Activated naive CD8-positive, alpha-beta T cell treated with anti-CD3 and anti-CD28 coated beads for 36 hours (primary cell): ENCODE data around the gene ENC1. TPM values are rescaled to one million over a fixed set of nuclear protein-coding genes. Genes with fewer than 3 reads are reported as not detected.
"Not testable (repeated sequence)": the region's sequence is repeated elsewhere in the genome, so short reads cannot be mapped to it uniquely, and the experiment has no call there.

Source experiments
- DNase-seq: peaks from one replicate; pipeline ENCODE4 v3.0.0; 2021
- H3K27ac Mint-ChIP-seq: one replicate; pipeline ENCODE4 v1.8.0; 2022; ENCODE audit warnings: mild to moderate bottlenecking, moderate library complexity, mixed read lengths
- H3K27me3 Mint-ChIP-seq: one replicate; pipeline ENCODE4 v1.8.0; 2022; ENCODE audit warnings: mild to moderate bottlenecking, mixed read lengths
- H3K36me3 Mint-ChIP-seq: one replicate; pipeline ENCODE4 v1.8.0; 2021; ENCODE audit warnings: mild to moderate bottlenecking, mixed read lengths
- H3K4me1 Mint-ChIP-seq: one replicate; pipeline ENCODE4 v1.8.0; 2021; ENCODE audit warnings: mixed read lengths
- H3K4me3 Mint-ChIP-seq: one replicate; pipeline ENCODE4 v1.8.0; 2022; ENCODE audit warnings: mild to moderate bottlenecking, moderate library complexity, mixed read lengths
- H3K9me3 Mint-ChIP-seq: one replicate; pipeline ENCODE4 v1.8.0; 2022; ENCODE audit warnings: mixed read lengths
- total RNA-seq, 2 experiments: library from RNA; stranded (reverse); gene quantifications; one replicate each; pipeline ENCODE4 v1.2.3, GENCODE V29; 2021

Gene ENC1, protein sequence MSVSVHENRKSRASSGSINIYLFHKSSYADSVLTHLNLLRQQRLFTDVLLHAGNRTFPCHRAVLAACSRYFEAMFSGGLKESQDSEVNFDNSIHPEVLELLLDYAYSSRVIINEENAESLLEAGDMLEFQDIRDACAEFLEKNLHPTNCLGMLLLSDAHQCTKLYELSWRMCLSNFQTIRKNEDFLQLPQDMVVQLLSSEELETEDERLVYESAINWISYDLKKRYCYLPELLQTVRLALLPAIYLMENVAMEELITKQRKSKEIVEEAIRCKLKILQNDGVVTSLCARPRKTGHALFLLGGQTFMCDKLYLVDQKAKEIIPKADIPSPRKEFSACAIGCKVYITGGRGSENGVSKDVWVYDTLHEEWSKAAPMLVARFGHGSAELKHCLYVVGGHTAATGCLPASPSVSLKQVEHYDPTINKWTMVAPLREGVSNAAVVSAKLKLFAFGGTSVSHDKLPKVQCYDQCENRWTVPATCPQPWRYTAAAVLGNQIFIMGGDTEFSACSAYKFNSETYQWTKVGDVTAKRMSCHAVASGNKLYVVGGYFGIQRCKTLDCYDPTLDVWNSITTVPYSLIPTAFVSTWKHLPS
- under 1 TPM; 0.52 to 0.60 TPM for total RNA-seq

DNA sequence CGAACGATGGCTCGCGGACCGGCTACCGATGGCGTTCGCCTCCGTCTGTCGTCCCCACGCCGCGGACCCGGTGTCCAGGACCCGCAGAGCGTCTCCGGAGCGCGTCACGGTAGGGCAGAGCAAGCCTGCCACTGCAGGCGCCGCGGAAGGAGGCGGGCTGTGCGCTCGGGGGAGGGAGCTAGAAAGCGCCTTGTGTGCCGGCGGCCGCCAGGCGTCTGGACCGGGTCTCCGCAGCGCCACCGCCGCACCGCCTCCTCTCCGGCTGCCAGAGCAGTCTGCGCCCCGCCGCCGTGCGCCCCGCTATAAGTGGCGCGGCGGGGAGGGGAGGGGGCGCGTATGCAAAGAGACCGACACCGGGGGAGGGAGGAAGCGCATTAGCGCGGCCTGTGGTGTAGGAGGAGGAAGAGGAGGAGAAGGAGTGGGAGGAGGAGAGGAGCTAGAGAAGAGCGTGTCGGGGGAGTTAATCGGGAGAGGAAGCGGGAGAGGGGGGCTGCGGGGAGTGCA lies at the start of gene ENC1:
ENC1 (minus strand) TSS at position 279 of the 504 bp plus-strand sequence. CDS start 4,243 bp downstream, outside the sequence.
- Mint-ChIP-seq H3K27me3 (peaks cover 69% of the 10 kb centered on the region), H3K4me3 (peak within 1 kb of the TSS; percentile 83), H3K9me3 (no peaks in the 10 kb centered on the region), H3K4me1 (peaks cover 26% of the 10 kb centered on the region), H3K36me3 (no peaks in the 10 kb centered on the region), H3K27ac (no peak within 1 kb of the TSS)
- DNase-seq = peak; percentile 82

DNA sequence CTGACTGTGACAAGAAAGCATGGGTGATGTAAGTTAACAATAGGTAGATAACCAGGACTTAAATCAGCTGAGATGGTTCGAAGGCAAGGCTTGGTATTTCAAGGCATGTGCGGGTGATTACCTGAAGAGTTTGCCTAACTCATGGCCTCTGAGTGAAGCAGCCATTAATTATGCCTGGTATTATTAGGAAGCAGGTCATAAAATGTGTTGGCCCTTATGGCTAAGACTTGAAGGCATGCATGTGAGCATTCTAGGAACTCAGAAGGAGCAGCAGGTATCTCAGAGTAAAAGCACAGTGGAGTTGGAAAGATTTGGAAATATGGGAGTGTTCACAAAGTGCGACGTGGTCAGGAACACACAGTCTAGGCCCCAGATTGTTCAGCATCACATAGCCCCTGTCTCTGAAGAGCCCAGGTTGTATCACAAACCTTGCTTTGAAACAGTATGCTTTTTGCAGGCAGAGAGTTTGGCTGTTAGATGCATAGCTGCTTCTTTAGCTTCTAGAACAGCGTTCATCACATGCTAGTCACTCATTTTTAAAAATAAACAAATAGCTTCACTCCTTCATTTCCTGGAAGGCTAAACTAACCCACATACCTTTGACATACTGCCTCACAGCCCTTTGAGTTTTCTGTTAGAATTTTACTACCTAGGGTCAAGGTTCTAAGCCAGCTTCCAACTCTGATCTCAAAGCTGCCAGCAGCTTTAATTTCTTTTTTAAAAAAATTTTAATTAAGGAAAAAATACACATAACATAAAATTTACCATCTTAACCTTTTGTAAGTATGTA lies 46.6 kb upstream of the ENC1 start:
- Mint-ChIP-seq H3K27me3 (no peaks in the 10 kb centered on the region), H3K4me3 (peak overlapping the region; percentile 92), H3K9me3 (no peaks in the 10 kb centered on the region), H3K36me3 (peaks cover 16% of the 10 kb centered on the region), H3K27ac (no peak overlapping the region), H3K4me1 (peaks cover 20% of the 10 kb centered on the region)
- DNase-seq = no peak

DNA sequence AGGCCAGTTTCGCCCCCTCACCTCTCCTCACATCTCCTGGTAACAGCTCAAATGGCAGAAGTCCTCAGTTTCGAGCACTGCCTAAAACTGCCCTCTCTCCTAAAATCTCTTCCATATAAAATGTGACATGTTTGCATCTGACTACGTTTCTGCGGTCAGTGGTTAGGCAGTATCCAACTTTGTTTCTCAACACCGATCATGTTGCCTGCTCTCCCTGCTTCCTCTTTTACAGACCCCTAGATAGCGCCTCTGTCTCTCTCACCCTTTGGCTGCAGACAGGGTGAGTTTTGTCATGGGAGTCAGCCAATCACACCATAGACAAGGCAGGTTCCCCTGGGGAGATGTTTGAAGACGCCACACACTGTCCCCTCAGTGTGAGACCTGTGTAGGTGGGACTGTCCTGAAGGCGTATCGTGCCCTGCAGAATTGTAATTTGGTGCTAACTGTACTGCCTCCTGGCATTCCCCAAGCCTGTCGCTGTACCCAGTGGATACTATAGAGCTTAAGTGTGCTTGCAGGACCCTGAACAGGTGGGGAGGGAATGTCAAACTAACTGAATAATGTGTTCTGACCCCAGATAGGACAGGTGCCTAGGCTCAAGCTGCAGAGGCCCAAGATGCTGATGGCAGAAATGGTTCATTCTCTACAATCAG lies 45.6 kb upstream of the ENC1 start:
- Mint-ChIP-seq H3K36me3 (peaks cover 16% of the 10 kb centered on the region), H3K9me3 (no peaks in the 10 kb centered on the region), H3K4me3 (peak overlapping the region; percentile 92), H3K27ac (peak overlapping the region; percentile 74), H3K27me3 (no peaks in the 10 kb centered on the region), H3K4me1 (peaks cover 20% of the 10 kb centered on the region)
- DNase-seq = peak; percentile 1

DNA sequence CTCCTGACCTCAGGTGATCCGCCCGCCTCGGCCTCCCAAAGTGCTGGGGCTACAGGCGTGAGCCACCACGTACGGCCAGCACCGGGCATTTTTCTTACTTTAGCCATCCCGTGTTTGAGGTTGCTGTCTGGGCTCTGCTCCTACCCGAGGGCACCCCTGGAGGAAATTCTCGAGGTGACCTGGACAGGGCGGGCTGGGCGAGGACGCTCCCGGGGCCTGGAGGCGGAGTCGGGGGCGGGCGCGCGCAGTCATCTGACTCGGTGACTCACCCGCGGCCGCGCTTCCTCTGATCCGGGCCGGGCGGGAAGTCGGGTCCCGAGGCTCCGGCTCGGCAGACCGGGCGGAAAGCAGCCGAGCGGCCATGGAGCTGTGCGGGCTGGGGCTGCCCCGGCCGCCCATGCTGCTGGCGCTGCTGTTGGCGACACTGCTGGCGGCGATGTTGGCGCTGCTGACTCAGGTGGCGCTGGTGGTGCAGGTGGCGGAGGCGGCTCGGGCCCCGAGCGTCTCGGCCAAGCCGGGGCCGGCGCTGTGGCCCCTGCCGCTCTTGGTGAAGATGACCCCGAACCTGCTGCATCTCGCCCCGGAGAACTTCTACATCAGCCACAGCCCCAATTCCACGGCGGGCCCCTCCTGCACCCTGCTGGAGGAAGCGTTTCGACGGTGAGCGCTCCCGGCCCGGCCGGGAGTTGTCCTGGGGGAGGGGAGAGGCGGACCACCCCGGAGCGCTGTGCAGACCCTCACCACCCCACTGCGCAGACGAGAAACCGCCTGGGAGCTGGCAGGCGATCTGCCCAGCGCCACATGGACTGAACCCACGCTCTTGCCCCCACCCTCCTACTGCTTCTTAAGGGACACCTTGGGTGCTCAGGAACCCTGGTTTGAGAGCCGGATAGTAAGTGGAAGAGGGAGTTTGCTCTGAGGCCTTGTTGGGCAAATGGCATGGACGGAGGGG lies 44.6 kb upstream of the ENC1 start, which contains the start of gene HEXB:
HEXB (plus strand) TSS at position 334 of the 952 bp plus-strand sequence; CDS start at position 362, 28 bp downstream.
- H3K9me3 Mint-ChIP-seq = no peaks in the 10 kb centered on the region
- H3K36me3 Mint-ChIP-seq = peaks cover 13% of the 10 kb centered on the region
- peak; percentile 90 for DNase-seq
- H3K27me3 Mint-ChIP-seq = peaks cover 3% of the 10 kb centered on the region
- H3K27ac Mint-ChIP-seq = peak within 1 kb of the TSS; percentile 74
- peaks cover 20% of the 10 kb centered on the region for H3K4me1 Mint-ChIP-seq
- H3K4me3 Mint-ChIP-seq = peak within 1 kb of the TSS; percentile 92

GRCh38 chr5:74679966-74680365 lies 39.4 kb upstream of the ENC1 start:
- H3K4me3 Mint-ChIP-seq = no peak overlapping the region

GRCh38 chr5:74679300-74679699 lies 38.8 kb upstream of the ENC1 start:
- H3K9me3 Mint-ChIP-seq, H3K27ac Mint-ChIP-seq, H3K4me1 Mint-ChIP-seq, DNase-seq, H3K4me3 Mint-ChIP-seq, H3K36me3 Mint-ChIP-seq: not testable (repeated sequence)
- peaks cover 11% of the 10 kb centered on the region for H3K27me3 Mint-ChIP-seq

More at GRCh38 chr5:74679966-74680365, 39.4 kb upstream of the ENC1 start:
- H3K36me3 Mint-ChIP-seq = no peaks in the 10 kb centered on the region
- H3K9me3 Mint-ChIP-seq = no peaks in the 10 kb centered on the region
- H3K4me1 Mint-ChIP-seq = no peaks in the 10 kb centered on the region
- peaks cover 11% of the 10 kb centered on the region for H3K27me3 Mint-ChIP-seq
- no peak overlapping the region for H3K27ac Mint-ChIP-seq
- no peak for DNase-seq

DNA sequence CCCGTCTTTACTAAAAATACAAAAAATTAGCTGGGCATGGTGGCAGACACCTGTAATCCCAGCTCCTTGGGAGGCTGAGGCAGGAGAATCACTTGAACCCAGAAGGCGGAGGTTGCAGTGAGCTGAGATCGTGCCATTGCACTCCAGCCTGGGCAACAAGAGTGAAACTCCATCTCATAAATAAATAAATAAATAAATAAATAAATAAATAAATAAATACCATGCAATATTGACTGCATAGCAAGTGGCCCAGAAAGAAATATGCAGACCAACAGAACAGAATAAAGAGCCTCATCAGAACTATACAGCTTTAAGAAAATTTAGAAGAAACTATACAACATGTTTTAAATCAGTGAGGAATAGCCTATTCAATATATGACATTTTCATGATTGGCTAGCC lies 37.6 kb upstream of the ENC1 start:
- H3K4me1 Mint-ChIP-seq, H3K36me3 Mint-ChIP-seq, H3K4me3 Mint-ChIP-seq, H3K27ac Mint-ChIP-seq, H3K9me3 Mint-ChIP-seq, DNase-seq: not testable (repeated sequence)
- peaks cover 11% of the 10 kb centered on the region for H3K27me3 Mint-ChIP-seq

DNA sequence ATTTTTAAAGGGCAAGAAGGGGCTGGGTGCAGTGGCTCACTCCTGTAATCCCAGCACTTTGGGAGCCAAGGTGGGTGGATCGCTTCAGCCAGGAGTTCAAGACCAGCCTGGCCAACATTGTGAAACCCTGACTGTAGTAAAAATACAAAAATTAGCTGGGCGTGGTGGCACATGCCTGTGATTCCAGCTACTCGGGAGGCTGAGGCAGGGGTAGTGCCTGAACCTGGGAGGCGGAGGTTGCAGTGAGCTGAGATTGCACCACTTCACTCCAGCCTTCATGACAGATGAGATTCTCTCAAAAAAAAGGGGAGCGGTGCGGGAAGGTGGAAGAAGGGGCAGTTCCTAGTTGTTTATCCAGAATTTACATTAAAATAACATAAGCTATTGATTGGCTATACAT lies 35.9 kb upstream of the ENC1 start:
- not testable (repeated sequence) for H3K36me3 Mint-ChIP-seq, H3K9me3 Mint-ChIP-seq, H3K4me3 Mint-ChIP-seq, H3K27ac Mint-ChIP-seq, H3K4me1 Mint-ChIP-seq, DNase-seq
- peaks cover 16% of the 10 kb centered on the region for H3K27me3 Mint-ChIP-seq

- Mint-ChIP-seq H3K36me3 (peaks cover 1% of the 10 kb centered on the region), H3K4me3 (no peak overlapping the region), H3K27ac (no peak overlapping the region), H3K4me1 (no peaks in the 10 kb centered on the region), H3K27me3 (peaks cover 5% of the 10 kb centered on the region), H3K9me3 (peaks cover 4% of the 10 kb centered on the region)
- no peak for DNase-seq
Observed at GRCh38 chr5:74673011-74673790, 32.7 kb upstream of the ENC1 start.

- H3K9me3 Mint-ChIP-seq = peaks cover 4% of the 10 kb centered on the region
Observed at GRCh38 chr5:74672215-74672877, 31.8 kb upstream of the ENC1 start.

GRCh38 chr5:74670396-74671038 lies 30.0 kb upstream of the ENC1 start:
- no peak overlapping the region for H3K27ac Mint-ChIP-seq
- H3K4me1 Mint-ChIP-seq = no peaks in the 10 kb centered on the region
- peaks cover 1% of the 10 kb centered on the region for H3K36me3 Mint-ChIP-seq

More at GRCh38 chr5:74672215-74672877, 31.8 kb upstream of the ENC1 start:
- Mint-ChIP-seq H3K4me1 (no peaks in the 10 kb centered on the region), H3K36me3 (peaks cover 1% of the 10 kb centered on the region), H3K27ac (no peak overlapping the region), H3K27me3 (peaks cover 5% of the 10 kb centered on the region), H3K4me3 (no peak overlapping the region)
- no peak for DNase-seq

DNA sequence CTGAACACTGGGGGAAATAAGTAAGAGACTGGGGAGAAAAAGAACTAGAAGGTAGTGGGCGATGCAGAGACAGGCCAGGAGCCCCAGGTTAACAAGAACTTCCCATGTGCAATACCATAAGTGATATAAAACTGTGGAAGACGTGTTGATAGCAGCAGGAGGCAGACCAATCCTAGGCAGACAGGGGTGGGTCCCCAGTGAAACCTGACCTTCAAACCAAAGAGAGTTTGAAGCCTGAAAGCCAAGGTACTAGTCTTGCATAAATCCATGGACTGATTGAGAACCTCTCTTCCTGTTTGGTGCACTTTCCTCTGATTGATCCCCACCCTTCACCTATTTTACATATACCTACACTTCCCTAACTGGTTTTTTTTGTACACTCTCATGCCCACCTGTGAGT lies 29.3 kb upstream of the ENC1 start:
- H3K36me3 Mint-ChIP-seq = peaks cover 1% of the 10 kb centered on the region
- H3K27me3 Mint-ChIP-seq = peaks cover 5% of the 10 kb centered on the region
- no peaks in the 10 kb centered on the region for H3K4me1 Mint-ChIP-seq
- no peak overlapping the region for H3K4me3 Mint-ChIP-seq
- H3K27ac Mint-ChIP-seq = no peak overlapping the region
- DNase-seq = no peak
- H3K9me3 Mint-ChIP-seq = peaks cover 4% of the 10 kb centered on the region

More at GRCh38 chr5:74670396-74671038, 30.0 kb upstream of the ENC1 start:
- Mint-ChIP-seq H3K4me3 (no peak overlapping the region), H3K27me3 (peaks cover 5% of the 10 kb centered on the region), H3K9me3 (peaks cover 4% of the 10 kb centered on the region)
- no peak for DNase-seq
